ENCODE data around the gene MACROH2A2. TPM values are rescaled to one million over a fixed set of nuclear protein-coding genes. Genes with fewer than 3 reads are reported as not detected.

Gene MACROH2A2
- total and polyA plus RNA-seq, 2 of the 13 experiments (the other 11 are each of a cell fraction or from before 2014, with no cell fraction given) = 9.8 to 43.1 TPM

DNA sequence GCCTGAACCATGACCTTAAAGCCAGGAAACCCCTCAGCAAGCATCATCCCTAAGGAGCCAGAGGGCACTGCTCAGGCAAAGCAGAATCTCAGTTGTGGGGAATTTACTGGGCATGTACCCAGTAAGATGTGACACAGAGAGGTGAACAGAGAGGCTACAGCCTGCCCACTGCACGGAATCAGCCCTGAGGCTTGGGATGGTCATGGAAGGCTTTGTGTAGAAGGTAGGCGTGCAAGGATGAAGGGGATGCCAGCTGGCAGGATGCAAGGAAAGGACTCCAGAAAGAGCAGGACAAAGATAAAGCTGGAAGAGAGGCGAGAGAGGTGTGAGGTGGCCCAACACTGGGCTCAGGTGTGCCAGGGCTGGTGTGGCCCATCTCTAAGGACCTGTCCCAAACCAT lies 82.4 kb downstream of the MACROH2A2 start:
- intact Hi-C loops (cut with micrococcal nuclease; ENCODE audit: unreplicated experiment) (no loop called here), in situ Hi-C loops (cut with HindIII; ENCODE audit: extremely low pct_ligation_motif_present, low pct_unique_long_range_greater_than_20kb) (no loop called here)
- 95% methylated on average over 3 of the region's 3 CpGs for WGBS (ENCODE audit: low lambda C conversion rate)
- TF ChIP-seq JUN (CRISPR knock-in tag; IDR thresholded peaks at IDR 0.05) (no peak), SIX4 (CRISPR knock-in tag; IDR thresholded peaks at IDR 0.05) (no peak), ZFP36L2 (CRISPR knock-in tag; IDR thresholded peaks at IDR 0.05) (no peak), ZNF263 (CRISPR knock-in tag; IDR thresholded peaks at IDR 0.05) (no peak), NFYC (CRISPR knock-in tag; IDR thresholded peaks at IDR 0.05) (no peak), ZNF101 (CRISPR knock-in tag; IDR thresholded peaks at IDR 0.05; ENCODE audit: borderline replicate concordance, low read depth) (no peak), ETV6 (CRISPR knock-in tag; conservative IDR thresholded peaks at IDR 0.05) (no peak)
- H3K36me3 ChIP-seq (replicated peaks in 1 of 2; ENCODE audit: control insufficient read depth in 1 of 2, insufficient read depth in 2 of 2, low read length in 2 of 2) = no peaks in the 10 kb centered on the region
- CTCF ChIA-PET (ENCODE audit: low intra/inter-chr PET ratio, low total read pairs) = no interaction called here
- H2AFZ ChIP-seq (ENCODE audit: low read length) = no peak overlapping the region
- FAIRE-seq (no peak), ATAC-seq (no peak), DNase-seq (ENCODE audit: low spot score) (no peak)
- POLR2A ChIA-PET = interaction anchor here (10.3 kb wide), 1 partner anchor 11 kb away, joined by 109 read pairs; the partner anchor contains the start of gene TYSND1
- peaks cover 4% of the 10 kb centered on the region; the same call in 1 of the 2 replicates for H4K20me1 ChIP-seq (ENCODE audit: insufficient read depth, low read length)
- no peak overlapping the region for H3K9ac ChIP-seq (ENCODE audit: insufficient read depth, low read depth, low read length)
- H3K4me2 ChIP-seq (ENCODE audit: low read depth, low read length) = no peak overlapping the region
- peaks cover 23% of the 10 kb centered on the region for H3K79me2 ChIP-seq (ENCODE audit: insufficient read depth, low read length)
- H3K4me1 ChIP-seq (ENCODE audit: insufficient read depth, low read length) = peaks cover 40% of the 10 kb centered on the region
- H3K27ac ChIP-seq (ENCODE audit: extremely low read length, insufficient read depth, low read length) = no peak overlapping the region
- no peaks in the 10 kb centered on the region for H3K9me3 ChIP-seq (ENCODE audit: low read length)
- H3K27me3 ChIP-seq (ENCODE audit: control insufficient read depth in 1 of 2, insufficient read depth in 2 of 2, low read length in 2 of 2) = no peaks in the 10 kb centered on the region; a peak in 1 of 5 replicates
- no peak overlapping the region for H3K4me3 ChIP-seq (replicated peaks in 1 of 3; ENCODE audit: insufficient read depth in 1 of 3, low read depth in 2 of 3, low read length in 3 of 3)
- no TSS peak for BruUV-seq (replicated peaks)

DNA sequence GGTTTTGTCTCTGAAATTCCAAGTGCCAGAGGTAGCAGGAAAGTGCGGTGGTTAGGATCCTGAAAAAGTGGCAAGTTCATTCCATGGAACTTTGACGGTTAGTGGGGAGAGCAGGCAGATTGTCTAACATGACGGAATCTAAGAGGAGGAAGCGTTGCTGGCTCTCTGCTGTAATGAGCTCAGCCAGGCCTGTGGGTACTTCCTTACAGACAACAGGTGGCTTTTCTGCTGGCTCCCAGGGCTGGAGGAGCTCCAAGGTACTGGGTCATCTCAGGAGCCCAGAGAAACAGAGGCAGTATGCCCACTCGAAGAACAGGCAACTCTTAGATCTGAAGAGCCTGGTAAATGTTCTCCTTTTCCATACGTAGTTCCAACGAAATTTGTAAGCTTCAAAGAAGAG lies 83.0 kb downstream of the MACROH2A2 start:
- H3K27me3 ChIP-seq (ENCODE audit: control insufficient read depth in 1 of 2, insufficient read depth in 2 of 2, low read length in 2 of 2) = no peaks in the 10 kb centered on the region; a peak in 1 of 5 replicates
- intact Hi-C loops (cut with micrococcal nuclease; ENCODE audit: unreplicated experiment) = no loop called here
- WGBS (ENCODE audit: low lambda C conversion rate) = 65% methylated on average over 7 of the region's 7 CpGs
- ATAC-seq (no peak), DNase-seq (ENCODE audit: low spot score) (no peak), FAIRE-seq (no peak)
- no peak overlapping the region for H3K9ac ChIP-seq (ENCODE audit: insufficient read depth, low read depth, low read length)
- H2AFZ ChIP-seq (ENCODE audit: low read length) = no peak overlapping the region
- H3K27ac ChIP-seq (ENCODE audit: extremely low read length, insufficient read depth, low read length) = no peak overlapping the region
- H3K4me1 ChIP-seq (ENCODE audit: insufficient read depth, low read length) = peaks cover 33% of the 10 kb centered on the region
- no peaks in the 10 kb centered on the region for H3K36me3 ChIP-seq (replicated peaks in 1 of 2; ENCODE audit: control insufficient read depth in 1 of 2, insufficient read depth in 2 of 2, low read length in 2 of 2)
- ChIA-PET POLR2A (interaction anchor here (10.3 kb wide), 1 partner anchor 10 kb away, joined by 109 read pairs; the partner anchor contains the start of gene TYSND1), CTCF (ENCODE audit: low intra/inter-chr PET ratio, low total read pairs) (no interaction called here)
- in situ Hi-C loops (cut with HindIII; ENCODE audit: extremely low pct_ligation_motif_present, low pct_unique_long_range_greater_than_20kb) = no loop called here
- H3K4me3 ChIP-seq (replicated peaks in 1 of 3; ENCODE audit: insufficient read depth in 1 of 3, low read depth in 2 of 3, low read length in 3 of 3) = no peak overlapping the region
- H3K9me3 ChIP-seq (ENCODE audit: low read length) = no peaks in the 10 kb centered on the region
- BruUV-seq (replicated peaks) = no TSS peak
- H3K79me2 ChIP-seq (ENCODE audit: insufficient read depth, low read length) = peaks cover 18% of the 10 kb centered on the region
- H4K20me1 ChIP-seq (ENCODE audit: insufficient read depth, low read length) = no peaks in the 10 kb centered on the region
- H3K4me2 ChIP-seq (ENCODE audit: low read depth, low read length) = no peak overlapping the region
- no peak for TF ChIP-seq NFYC (CRISPR knock-in tag; IDR thresholded peaks at IDR 0.05)
- TF ChIP-seq, protein P1, sequence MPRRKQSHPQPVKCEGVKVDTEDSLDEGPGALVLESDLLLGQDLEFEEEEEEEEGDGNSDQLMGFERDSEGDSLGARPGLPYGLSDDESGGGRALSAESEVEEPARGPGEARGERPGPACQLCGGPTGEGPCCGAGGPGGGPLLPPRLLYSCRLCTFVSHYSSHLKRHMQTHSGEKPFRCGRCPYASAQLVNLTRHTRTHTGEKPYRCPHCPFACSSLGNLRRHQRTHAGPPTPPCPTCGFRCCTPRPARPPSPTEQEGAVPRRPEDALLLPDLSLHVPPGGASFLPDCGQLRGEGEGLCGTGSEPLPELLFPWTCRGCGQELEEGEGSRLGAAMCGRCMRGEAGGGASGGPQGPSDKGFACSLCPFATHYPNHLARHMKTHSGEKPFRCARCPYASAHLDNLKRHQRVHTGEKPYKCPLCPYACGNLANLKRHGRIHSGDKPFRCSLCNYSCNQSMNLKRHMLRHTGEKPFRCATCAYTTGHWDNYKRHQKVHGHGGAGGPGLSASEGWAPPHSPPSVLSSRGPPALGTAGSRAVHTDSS (CRISPR knock-in tag; conservative IDR thresholded peaks at IDR 0.05) = no peak
- no peak for TF ChIP-seq PAF1 (CRISPR knock-in tag; IDR thresholded peaks at IDR 0.05)
- TF ChIP-seq SP1 (IDR thresholded peaks at IDR 0.05) = no peak
- no peak for TF ChIP-seq SP1 (CRISPR knock-in tag; IDR thresholded peaks at IDR 0.05)
- no peak for TF ChIP-seq ZNF556 (CRISPR knock-in tag; IDR thresholded peaks at IDR 0.05; ENCODE audit: borderline replicate concordance)
- TF ChIP-seq, protein P2, sequence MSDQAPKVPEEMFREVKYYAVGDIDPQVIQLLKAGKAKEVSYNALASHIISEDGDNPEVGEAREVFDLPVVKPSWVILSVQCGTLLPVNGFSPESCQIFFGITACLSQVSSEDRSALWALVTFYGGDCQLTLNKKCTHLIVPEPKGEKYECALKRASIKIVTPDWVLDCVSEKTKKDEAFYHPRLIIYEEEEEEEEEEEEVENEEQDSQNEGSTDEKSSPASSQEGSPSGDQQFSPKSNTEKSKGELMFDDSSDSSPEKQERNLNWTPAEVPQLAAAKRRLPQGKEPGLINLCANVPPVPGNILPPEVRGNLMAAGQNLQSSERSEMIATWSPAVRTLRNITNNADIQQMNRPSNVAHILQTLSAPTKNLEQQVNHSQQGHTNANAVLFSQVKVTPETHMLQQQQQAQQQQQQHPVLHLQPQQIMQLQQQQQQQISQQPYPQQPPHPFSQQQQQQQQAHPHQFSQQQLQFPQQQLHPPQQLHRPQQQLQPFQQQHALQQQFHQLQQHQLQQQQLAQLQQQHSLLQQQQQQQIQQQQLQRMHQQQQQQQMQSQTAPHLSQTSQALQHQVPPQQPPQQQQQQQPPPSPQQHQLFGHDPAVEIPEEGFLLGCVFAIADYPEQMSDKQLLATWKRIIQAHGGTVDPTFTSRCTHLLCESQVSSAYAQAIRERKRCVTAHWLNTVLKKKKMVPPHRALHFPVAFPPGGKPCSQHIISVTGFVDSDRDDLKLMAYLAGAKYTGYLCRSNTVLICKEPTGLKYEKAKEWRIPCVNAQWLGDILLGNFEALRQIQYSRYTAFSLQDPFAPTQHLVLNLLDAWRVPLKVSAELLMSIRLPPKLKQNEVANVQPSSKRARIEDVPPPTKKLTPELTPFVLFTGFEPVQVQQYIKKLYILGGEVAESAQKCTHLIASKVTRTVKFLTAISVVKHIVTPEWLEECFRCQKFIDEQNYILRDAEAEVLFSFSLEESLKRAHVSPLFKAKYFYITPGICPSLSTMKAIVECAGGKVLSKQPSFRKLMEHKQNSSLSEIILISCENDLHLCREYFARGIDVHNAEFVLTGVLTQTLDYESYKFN (CRISPR knock-in tag; conservative IDR thresholded peaks at IDR 0.05) = no peak
- TF ChIP-seq, protein P3, sequence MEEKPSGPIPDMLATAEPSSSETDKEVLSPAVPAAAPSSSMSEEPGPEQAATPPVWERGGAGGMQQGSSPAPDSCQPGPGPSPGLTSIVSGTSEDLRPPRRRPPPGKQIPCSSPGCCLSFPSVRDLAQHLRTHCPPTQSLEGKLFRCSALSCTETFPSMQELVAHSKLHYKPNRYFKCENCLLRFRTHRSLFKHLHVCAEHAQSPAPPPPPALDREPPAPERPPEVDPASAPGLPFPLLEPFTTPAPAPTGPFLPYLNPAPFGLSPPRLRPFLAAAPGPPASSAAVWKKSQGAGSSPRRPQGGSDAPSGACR (CRISPR knock-in tag; IDR thresholded peaks at IDR 0.05) = no peak
- TF ChIP-seq SAP130 (CRISPR knock-in tag; IDR thresholded peaks at IDR 0.05; ENCODE audit: low read depth) = no peak
